ENCODE measurements around the gene SELE.

The SELE gene

DNA sequence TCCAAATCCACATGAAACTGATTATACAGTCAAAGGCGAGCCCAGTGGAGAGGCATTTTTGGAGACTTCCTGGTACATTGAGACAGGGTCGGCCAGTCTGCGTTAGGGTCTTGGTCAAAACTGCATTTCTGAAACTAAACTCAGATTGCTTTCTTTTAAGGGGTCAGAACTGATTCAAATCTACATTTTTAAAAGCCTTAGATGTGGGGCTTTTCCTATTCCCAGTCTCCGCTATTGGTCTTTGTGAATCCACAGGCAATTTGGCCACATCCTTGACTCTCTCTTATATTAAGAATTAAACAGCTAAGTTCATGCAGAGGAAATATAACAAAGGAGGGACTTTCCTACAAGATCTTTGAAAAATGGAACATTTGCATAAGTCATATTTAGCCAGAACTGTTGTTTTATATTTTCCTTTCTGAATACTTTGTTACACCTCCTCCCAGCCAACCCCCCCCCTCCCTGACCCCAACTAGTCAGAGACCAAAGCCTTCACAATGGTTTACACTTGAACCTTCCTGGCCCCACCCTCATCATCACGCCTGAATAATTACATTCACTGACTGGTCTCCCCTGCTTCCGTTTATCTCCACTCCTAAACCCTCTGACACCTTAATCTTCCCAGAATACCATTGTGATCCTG lies 53.4 kb downstream of the SELE start:
- DNase-seq, result no peak

DNA sequence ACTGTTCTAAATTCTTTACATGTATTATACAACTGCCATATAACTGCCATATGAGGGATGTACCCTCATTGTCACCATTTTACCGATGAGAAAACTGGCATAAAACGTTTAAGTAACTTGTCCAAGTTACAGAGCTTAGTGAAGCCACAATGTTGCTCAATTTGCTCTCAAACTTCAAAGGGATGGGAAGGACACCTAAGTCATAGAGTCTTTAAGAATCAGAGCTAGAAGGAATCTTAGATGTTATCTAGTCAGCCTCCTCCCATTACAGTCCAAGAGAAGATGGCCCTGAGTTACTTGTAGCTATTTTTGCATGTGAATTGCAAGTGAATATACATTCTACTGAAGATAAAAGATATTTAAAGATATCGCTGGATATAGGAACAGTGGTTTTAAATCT lies 54.2 kb downstream of the SELE start:
- DNase-seq, result no peak

DNA sequence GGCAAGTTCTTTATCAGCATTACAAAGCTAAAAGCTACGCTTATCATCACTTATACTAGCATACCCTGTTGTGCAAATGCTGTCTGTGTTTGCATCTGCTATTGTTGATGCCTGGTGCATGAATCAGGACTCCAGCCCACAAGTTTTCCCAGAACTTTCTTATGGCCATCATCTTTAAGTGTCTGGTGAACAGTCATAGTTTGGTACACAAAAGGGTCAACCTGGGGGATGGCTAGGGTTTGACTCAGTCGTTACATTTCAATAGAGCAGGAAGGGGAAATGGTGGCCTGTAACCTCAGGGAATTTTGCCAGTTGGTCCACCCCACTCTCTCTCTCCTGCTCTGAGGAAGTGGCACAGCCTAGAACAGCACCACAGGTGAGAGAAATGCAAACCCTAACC lies 57.9 kb downstream of the SELE start:
- DNase-seq, result no peak

Measured in activated CD4-positive, alpha-beta T cell treated with anti-CD3 and anti-CD28 coated beads, Interleukin-10, Interleukin-2, amounts not matched to agents 100 ng/mL and 50 ng/mL, durations not matched to agents 16 hours and 8 hours (primary cell).